Middle frontal gyrus (tissue), 1 donor: Measurements from ENCODE around the gene DDR1.
"Not testable (repeated sequence)": the region's sequence is repeated elsewhere in the genome, so short reads cannot be mapped to it uniquely, and the experiment has no call there.

ENCODE experiments used
- DNase-seq: peaks from one replicate; pipeline ENCODE4 v3.0.0-alpha.2; 2015; ENCODE audit warnings: low spot score; ENCODE audit errors: extremely low spot score

DDR1 gene

GRCh38 chr6:30914854-30915590 lies 30.7 kb downstream of the DDR1 start:
- DNase-seq: no peak

- peak; percentile 48 for DNase-seq
Measured at GRCh38 chr6:30915591-30915946, 31.2 kb downstream of the DDR1 start.

- DNase-seq: no peak
Measured at GRCh38 chr6:30917041-30917440, 32.7 kb downstream of the DDR1 start.

GRCh38 chr6:30917487-30917886 lies 33.2 kb downstream of the DDR1 start:
- no peak for DNase-seq

- DNase-seq: no peak
Measured at GRCh38 chr6:30918670-30919069, 34.4 kb downstream of the DDR1 start.

- DNase-seq: no peak
Measured at GRCh38 chr6:30922447-30922852, 38.1 kb downstream of the DDR1 start.

GRCh38 chr6:30924040-30924627 lies 39.8 kb downstream of the DDR1 start:
- DNase-seq: not testable (repeated sequence)

GRCh38 chr6:30926644-30927043 lies 42.3 kb downstream of the DDR1 start:
- DNase-seq: no peak

- not testable (repeated sequence) for DNase-seq
Measured at GRCh38 chr6:30927080-30927479, 42.8 kb downstream of the DDR1 start.

- DNase-seq: no peak
Measured at GRCh38 chr6:30928677-30929076, 44.4 kb downstream of the DDR1 start.

GRCh38 chr6:30930506-30930905 lies 46.2 kb downstream of the DDR1 start:
- DNase-seq: no peak

- no peak for DNase-seq
Measured at GRCh38 chr6:30931272-30931671, 47.0 kb downstream of the DDR1 start.

GRCh38 chr6:30931969-30932645 lies 47.8 kb downstream of the DDR1 start, which contains the start of gene SFTA2:
TSS of gene SFTA2 (minus strand) at chr6:30932170. CDS start at chr6:30932096, 74 bp downstream.
- DNase-seq: no peak

GRCh38 chr6:30932665-30933365 lies 48.5 kb downstream of the DDR1 start:
- no peak for DNase-seq

- DNase-seq: no peak
Measured at GRCh38 chr6:30935018-30935417, 50.7 kb downstream of the DDR1 start.

GRCh38 chr6:30937265-30937664 lies 52.9 kb downstream of the DDR1 start:
- no peak for DNase-seq

GRCh38 chr6:30938730-30939129 lies 54.4 kb downstream of the DDR1 start:
- no peak for DNase-seq

- no peak for DNase-seq
Measured at GRCh38 chr6:30939473-30939872, 55.2 kb downstream of the DDR1 start.

GRCh38 chr6:30940361-30940986 lies 56.2 kb downstream of the DDR1 start, which contains the start of gene MUCL3:
TSS of gene MUCL3 (plus strand) at chr6:30940973. CDS start at chr6:30941000, 27 bp downstream.
- DNase-seq: no peak

- DNase-seq: no peak
Measured at GRCh38 chr6:30942338-30943060, 58.2 kb downstream of the DDR1 start.

GRCh38 chr6:30944051-30944450 lies 59.7 kb downstream of the DDR1 start:
- no peak for DNase-seq
